ENCODE measurements around the gene NBEAL2.

The NBEAL2 gene

DNA sequence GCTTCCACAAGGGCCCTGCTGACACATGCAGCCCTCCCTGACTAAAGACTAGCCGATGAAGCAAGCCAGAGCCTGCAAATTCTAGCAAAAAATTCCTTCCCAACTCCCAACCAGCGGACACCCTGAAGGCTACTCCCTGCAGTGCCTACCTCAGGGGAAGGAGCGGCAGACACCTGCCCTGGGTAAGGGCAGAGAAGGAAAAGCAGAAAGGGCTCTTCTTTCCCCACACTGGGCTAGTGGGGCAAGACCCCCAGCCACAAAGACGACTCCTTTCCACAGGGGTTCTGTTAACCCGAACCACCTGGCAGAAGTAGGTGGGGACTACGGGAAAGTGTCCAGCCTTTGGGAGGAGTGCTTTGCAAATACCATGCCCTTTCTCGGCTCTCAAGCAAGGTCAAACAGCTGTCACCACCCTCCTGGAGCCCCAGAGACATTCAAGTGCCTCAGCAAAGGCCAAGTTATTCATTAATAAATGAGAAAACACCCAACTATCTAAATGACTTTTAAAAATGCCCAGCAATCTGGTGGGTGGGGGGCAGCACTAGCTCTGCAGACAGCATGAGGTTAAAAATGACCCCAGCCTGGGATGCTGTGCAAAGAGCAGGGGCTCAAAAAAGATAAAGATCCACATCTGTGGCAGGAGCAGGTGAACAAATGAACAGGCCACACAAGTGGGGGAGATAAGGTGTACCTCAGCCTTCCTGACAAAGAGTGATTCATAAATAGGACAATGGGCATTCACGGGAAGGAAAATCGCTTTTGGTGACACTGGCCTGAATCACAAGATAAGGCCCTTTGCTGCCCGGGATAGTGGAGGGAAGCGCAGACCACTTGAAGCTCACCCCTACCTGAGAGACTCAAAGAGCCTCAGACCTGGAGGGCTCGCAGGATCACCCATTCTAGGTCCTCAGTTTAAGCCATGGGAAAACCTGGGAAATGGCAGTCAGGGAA, 36.0 kb upstream of the NBEAL2 start:
- ChIA-PET CTCF (interaction anchor here (6.3 kb wide), 1 partner anchor 8 kb away, joined by 59 read pairs; no protein-coding TSS in a partner anchor), POLR2A (no interaction called here)
- DNase-seq (ENCODE audit: low read depth, low spot score) = no peak
- TF ChIP-seq, protein P1, sequence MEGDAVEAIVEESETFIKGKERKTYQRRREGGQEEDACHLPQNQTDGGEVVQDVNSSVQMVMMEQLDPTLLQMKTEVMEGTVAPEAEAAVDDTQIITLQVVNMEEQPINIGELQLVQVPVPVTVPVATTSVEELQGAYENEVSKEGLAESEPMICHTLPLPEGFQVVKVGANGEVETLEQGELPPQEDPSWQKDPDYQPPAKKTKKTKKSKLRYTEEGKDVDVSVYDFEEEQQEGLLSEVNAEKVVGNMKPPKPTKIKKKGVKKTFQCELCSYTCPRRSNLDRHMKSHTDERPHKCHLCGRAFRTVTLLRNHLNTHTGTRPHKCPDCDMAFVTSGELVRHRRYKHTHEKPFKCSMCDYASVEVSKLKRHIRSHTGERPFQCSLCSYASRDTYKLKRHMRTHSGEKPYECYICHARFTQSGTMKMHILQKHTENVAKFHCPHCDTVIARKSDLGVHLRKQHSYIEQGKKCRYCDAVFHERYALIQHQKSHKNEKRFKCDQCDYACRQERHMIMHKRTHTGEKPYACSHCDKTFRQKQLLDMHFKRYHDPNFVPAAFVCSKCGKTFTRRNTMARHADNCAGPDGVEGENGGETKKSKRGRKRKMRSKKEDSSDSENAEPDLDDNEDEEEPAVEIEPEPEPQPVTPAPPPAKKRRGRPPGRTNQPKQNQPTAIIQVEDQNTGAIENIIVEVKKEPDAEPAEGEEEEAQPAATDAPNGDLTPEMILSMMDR (IDR thresholded peaks at IDR 0.05; ENCODE audit: insufficient read depth, low read length, missing control alignments) = no peak
- no peak overlapping the region for H3K4me3 ChIP-seq (ENCODE audit: low read depth, low read length)

DNA sequence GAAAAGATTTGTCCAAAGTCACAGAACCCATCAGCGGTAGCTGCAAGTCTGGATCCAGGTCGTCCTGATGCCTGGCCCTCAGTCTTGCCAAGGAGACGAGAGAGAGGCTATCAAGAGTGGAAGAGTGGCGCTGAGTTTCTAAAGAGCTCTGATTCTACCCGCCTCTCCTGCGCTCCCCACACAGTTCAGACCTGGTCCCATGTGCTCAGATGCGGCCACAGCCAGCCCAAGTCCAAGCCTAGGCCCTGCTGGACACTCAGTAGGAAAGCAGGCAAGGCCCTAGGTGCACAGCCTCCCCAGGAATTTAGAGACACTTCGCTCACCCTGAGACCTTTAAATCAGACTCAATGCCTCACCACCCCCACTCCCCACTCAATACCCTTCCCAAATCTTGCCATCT, 35.3 kb upstream of the NBEAL2 start:
- DNase-seq (ENCODE audit: low read depth, low spot score) = no peak
- TF ChIP-seq, protein P1 (IDR thresholded peaks at IDR 0.05; ENCODE audit: insufficient read depth, low read length, missing control alignments) = no peak
- H3K4me3 ChIP-seq (ENCODE audit: low read depth, low read length) = no peak overlapping the region
- CTCF ChIA-PET = interaction anchor here (0.6 to 6.3 kb wide), 2 partner anchors 9 to 21 kb away, joined by 3 to 59 read pairs; no protein-coding TSS in a partner anchor
- POLR2A ChIA-PET = no interaction called here

DNA sequence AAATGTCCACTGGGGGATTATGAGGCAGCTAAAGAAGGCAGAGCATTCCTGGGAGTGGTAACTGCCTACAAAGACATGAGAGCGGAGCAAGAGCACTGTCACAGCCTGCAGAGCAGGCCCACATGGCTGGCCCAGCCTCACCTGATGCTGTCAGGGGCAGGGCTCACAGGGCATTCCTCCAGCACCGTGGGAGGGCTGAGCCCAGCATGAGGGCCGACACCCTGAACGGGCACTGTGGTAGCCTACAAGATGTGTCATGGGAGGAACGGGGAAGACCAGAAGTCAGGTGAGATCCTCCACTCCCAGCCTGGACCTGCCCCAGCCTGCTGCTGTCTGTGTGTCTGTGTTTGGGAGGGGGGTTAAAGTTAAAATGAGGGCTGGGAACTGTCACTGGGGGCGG, 33.0 kb upstream of the NBEAL2 start:
- TF ChIP-seq, protein P1 (IDR thresholded peaks at IDR 0.05; ENCODE audit: insufficient read depth, low read length, missing control alignments) = no peak
- ChIA-PET POLR2A (no interaction called here), CTCF (interaction anchor here (1.1 to 6.3 kb wide), 4 partner anchors 11 to 37 kb away, joined by 4 to 59 read pairs (median 4); no protein-coding TSS in a partner anchor)
- DNase-seq (ENCODE audit: low read depth, low spot score) = no peak
- no peak overlapping the region for H3K4me3 ChIP-seq (ENCODE audit: low read depth, low read length)

- TF ChIP-seq, protein P1 (IDR thresholded peaks at IDR 0.05; ENCODE audit: insufficient read depth, low read length, missing control alignments) = no peak
These were observed 32.5 kb upstream of the NBEAL2 start for GRCh38 chr3:46946856-46947545.

GRCh38 chr3:46947546-46947901, 31.9 kb upstream of the NBEAL2 start:
- TF ChIP-seq, protein P1 (IDR thresholded peaks at IDR 0.05; ENCODE audit: insufficient read depth, low read length, missing control alignments) = no peak
- ChIA-PET CTCF (interaction anchor here (1.3 to 6.3 kb wide), 3 partner anchors 12 to 38 kb away, joined by 4 to 59 read pairs (median 5); no protein-coding TSS in a partner anchor), POLR2A (interaction anchor here (1.0 to 1.4 kb wide), 2 partner anchors 12 to 23 kb away, joined by 3 read pairs; no protein-coding TSS in a partner anchor)
- no peak overlapping the region for H3K4me3 ChIP-seq (ENCODE audit: low read depth, low read length)
- no peak for DNase-seq (ENCODE audit: low read depth, low spot score)

More at GRCh38 chr3:46946856-46947545, 32.5 kb upstream of the NBEAL2 start:
- no peak overlapping the region for H3K4me3 ChIP-seq (ENCODE audit: low read depth, low read length)
- ChIA-PET POLR2A (interaction anchor here (1.0 to 1.4 kb wide), 2 partner anchors 11 to 24 kb away, joined by 3 read pairs; no protein-coding TSS in a partner anchor), CTCF (interaction anchor here (1.3 to 6.3 kb wide), 3 partner anchors 12 to 37 kb away, joined by 4 to 59 read pairs (median 5); no protein-coding TSS in a partner anchor)
- no peak for DNase-seq (ENCODE audit: low read depth, low spot score)
